HEK293 (cell line): ENCODE measurements around the gene R3HDM4.

Experiments
- CTCF ChIA-PET: fragments of 350-600 bp; formaldehyde crosslinking; extraction: SDS; loops from one replicate; lab custom pipeline; 2021; ENCODE audit warnings: antibody characterized with exemption; lab: Yijun Ruan, JAX
- POLR2A ChIA-PET: fragments of 300-600 bp; formaldehyde crosslinking; extraction: SDS; loops from one replicate; lab custom pipeline; 2020; ENCODE audit warnings: antibody characterized with exemption, inconsistent platforms; lab: Yijun Ruan, JAX
- H3K27ac ChIP-seq: fragments of 200-500 bp; sonication (Bioruptor generic); 2 replicates; pipeline ENCODE4 v1.5.1; 2014; ENCODE audit warnings: low read depth, low read length, control low read depth, inconsistent platforms; ENCODE audit errors: extremely low read depth
- H3K36me3 ChIP-seq, 2 experiments: fragments of 200-500 bp in 1 of 2; sonication (Bioruptor generic) in 1 of 2; 1 replicate in 1 of 2; 2 replicates in 1 of 2; pipeline ENCODE4 v1.5.1; 2014 to 2017; ENCODE audit warnings: inconsistent platforms in 2 of 2, low read length in 2 of 2; ENCODE audit not compliant: control insufficient read depth in 2 of 2, insufficient read depth in 1 of 2
- H3K4me1 ChIP-seq: fragments of 200-500 bp; sonication (Bioruptor generic); 2 replicates; pipeline ENCODE4 v1.5.1; 2014; ENCODE audit warnings: mild to moderate bottlenecking, low read length, inconsistent platforms; ENCODE audit not compliant: control insufficient read depth, insufficient read depth
- H3K4me3 ChIP-seq: 2 replicates; pipeline ENCODE4 v1.5.1; 2011; ENCODE audit warnings: low read depth, mild to moderate bottlenecking, control low read depth, low read length, moderate library complexity
- H3K9me3 ChIP-seq: fragments of 200-500 bp; sonication (Bioruptor generic); 2 replicates; pipeline ENCODE4 v1.5.1; 2014; ENCODE audit warnings: low read depth, low read length, inconsistent platforms; ENCODE audit not compliant: control insufficient read depth, insufficient read depth
- MEIS1 ChIP-seq: sonication (generic); formaldehyde crosslinking; IDR thresholded peaks from 2 replicates; pipeline ENCODE4 v1.8.1; 2022; ENCODE audit warnings: missing genetic modification reagents, mild to moderate bottlenecking, borderline replicate concordance
- PATZ1 ChIP-seq: fragments of 450-650 bp; formaldehyde crosslinking; IDR thresholded peaks from 2 replicates; pipeline ENCODE4 v1.5.1; 2016; ENCODE audit warnings: missing biosample characterization, missing genetic modification characterization
- ZEB2 ChIP-seq: fragments of 450-650 bp; formaldehyde crosslinking; IDR thresholded peaks from 2 replicates; pipeline ENCODE4 v1.5.1; 2016; ENCODE audit warnings: missing biosample characterization, missing genetic modification characterization
- ZFHX2 ChIP-seq: fragments of 450-650 bp; formaldehyde crosslinking; conservative IDR thresholded peaks from 2 replicates; pipeline ENCODE4 v1.5.1; 2016; ENCODE audit warnings: missing biosample characterization, missing genetic modification characterization
- ZFP41 ChIP-seq: fragments of 450-650 bp; formaldehyde crosslinking; IDR thresholded peaks from 2 replicates; pipeline ENCODE4 v1.5.1; 2016; ENCODE audit warnings: missing biosample characterization, missing genetic modification characterization, borderline replicate concordance
- ZNF112 ChIP-seq: fragments of 450-650 bp; formaldehyde crosslinking; IDR thresholded peaks from 2 replicates; pipeline ENCODE4 v1.5.0; 2017; ENCODE audit warnings: missing biosample characterization, missing genetic modification characterization
- ZNF248 ChIP-seq: fragments of 450-650 bp; formaldehyde crosslinking; IDR thresholded peaks from 2 replicates; pipeline ENCODE4 v1.5.1; 2017; ENCODE audit warnings: missing biosample characterization, missing genetic modification characterization
- ZNF311 ChIP-seq: fragments of 450-650 bp; formaldehyde crosslinking; IDR thresholded peaks from 2 replicates; pipeline ENCODE4 v1.5.1; 2017; ENCODE audit warnings: missing biosample characterization, missing genetic modification characterization, borderline replicate concordance
- ZNF335 ChIP-seq: fragments of 450-650 bp; formaldehyde crosslinking; conservative IDR thresholded peaks from 2 replicates; pipeline ENCODE4 v1.5.1; 2016; ENCODE audit warnings: missing biosample characterization, missing genetic modification characterization
- ZNF404 ChIP-seq: fragments of 450-650 bp; formaldehyde crosslinking; IDR thresholded peaks from 2 replicates; pipeline ENCODE4 v1.5.1; 2017; ENCODE audit warnings: missing biosample characterization, missing genetic modification characterization
- ZNF426 ChIP-seq: fragments of 450-650 bp; formaldehyde crosslinking; IDR thresholded peaks from 2 replicates; pipeline ENCODE4 v1.5.1; 2017; ENCODE audit warnings: missing biosample characterization, missing genetic modification characterization, mild to moderate bottlenecking, inconsistent platforms, moderate library complexity
- ZNF580 ChIP-seq: fragments of 450-650 bp; formaldehyde crosslinking; IDR thresholded peaks from 2 replicates; pipeline ENCODE4 v1.5.1; 2016; ENCODE audit warnings: missing biosample characterization, missing genetic modification characterization
- ZNF664 ChIP-seq: fragments of 450-650 bp; formaldehyde crosslinking; IDR thresholded peaks from 2 replicates; pipeline ENCODE4 v1.5.1; 2016; ENCODE audit warnings: missing biosample characterization, missing genetic modification characterization
- ZNF768 ChIP-seq: fragments of 450-650 bp; formaldehyde crosslinking; IDR thresholded peaks from 2 replicates; pipeline ENCODE4 v1.5.1; 2018; ENCODE audit warnings: missing biosample characterization, mild to moderate bottlenecking, missing genetic modification characterization

Gene R3HDM4

DNA sequence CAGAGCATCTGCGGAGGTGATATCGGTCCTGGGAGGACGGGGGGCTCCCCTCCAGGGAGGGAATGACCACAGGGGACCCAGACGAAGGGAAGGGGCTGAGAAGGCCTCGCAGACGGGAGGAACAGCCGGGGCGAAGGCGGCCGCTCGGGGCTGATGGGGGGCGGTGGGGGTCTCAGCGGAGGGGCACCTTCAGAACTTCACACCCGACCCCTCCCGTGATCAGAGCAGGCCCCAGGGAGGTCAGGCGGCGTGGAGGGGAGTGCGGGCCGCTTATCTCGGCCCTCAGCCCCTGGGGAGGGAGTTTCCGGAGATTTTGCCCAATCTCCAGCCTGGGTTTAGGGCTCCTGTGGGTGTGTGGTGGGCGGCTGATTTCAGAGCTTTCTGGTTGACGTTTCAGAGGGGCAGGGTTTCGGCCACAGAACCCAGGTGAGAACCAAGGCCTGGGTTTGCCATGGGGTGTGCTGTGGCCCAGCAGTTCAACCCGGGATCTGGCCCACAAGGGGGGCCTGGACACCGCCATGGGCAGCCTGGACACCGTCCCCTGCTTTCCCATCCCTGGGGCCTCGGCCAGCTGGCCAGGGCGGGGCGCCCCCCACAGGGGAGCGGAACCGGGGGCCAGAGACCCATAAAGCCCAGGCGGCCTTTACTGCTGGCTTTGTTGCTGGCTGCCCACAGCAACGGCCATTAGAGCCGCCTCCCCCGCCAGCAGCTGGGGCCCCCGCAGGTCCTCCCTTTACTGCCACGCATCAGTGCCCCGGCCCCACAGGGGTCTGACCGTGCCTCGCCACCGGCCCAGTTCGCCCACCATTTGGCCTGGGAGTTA lies 41.9 kb upstream of the R3HDM4 start (continued):
- peak; percentile 19; the same call in 1 of the 2 replicates for TF ChIP-seq PATZ1 (tag by site-specific recombination)

- CTCF ChIA-PET: no interaction called here
- H3K9me3 ChIP-seq: no peaks in the 10 kb centered on the region
- no peaks in the 10 kb centered on the region for H3K4me1 ChIP-seq
- H3K27ac ChIP-seq: no peak overlapping the region
- TF ChIP-seq ZNF664 (tag by site-specific recombination) (peak; percentile 23; the same call in 1 of the 2 replicates), MEIS1 (CRISPR knock-in tag) (no peak)
- H3K36me3 ChIP-seq: no peaks in the 10 kb centered on the region
- POLR2A ChIA-PET: no interaction called here
- no peak overlapping the region for H3K4me3 ChIP-seq
Observed at GRCh38 chr19:954272-954671, 41.3 kb upstream of the R3HDM4 start.

DNA sequence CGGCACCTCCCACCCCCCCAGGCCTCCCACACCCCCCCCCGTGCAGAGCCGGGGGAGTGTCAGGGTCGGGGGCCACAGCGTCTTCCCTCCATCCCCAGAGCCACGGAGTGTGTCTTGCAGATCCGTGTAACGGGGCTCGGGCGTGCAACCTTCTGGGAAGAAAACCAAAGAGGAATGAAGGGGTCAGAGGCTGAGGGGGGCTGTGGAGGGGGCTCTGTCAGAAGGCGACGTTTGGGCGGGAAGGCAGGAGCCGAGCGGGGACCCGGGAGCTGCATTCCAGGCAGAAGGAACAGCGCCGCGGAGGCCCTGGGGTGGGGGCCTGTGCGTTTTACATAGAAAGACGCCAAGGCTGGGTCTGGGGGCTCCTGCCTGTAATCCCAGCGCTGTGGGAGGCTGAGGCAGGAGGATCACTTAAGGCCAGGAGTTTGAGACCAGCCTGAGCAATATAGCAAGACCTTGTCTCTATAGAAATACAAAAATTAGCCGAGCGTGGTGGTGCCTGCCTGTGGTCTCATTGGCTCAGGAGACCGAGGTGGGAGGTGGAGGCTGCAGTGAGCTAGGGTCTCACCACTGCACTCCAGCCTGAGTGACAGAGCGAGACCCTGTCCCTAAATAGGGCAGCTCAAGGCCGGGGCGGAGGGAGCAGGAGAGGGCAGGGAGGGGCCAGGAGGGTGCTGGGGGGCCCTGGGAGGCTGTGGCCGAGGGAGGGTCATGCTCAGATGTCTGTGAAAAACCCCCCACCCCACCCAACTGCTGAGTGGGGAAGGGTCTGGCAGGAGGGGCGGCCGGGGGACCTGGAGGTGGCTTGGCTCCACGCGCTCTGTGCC lies 40.6 kb upstream of the R3HDM4 start:
- POLR2A ChIA-PET: interaction anchor here (0.6 kb wide), 1 partner anchor 1978 kb away, joined by 4 read pairs; no protein-coding TSS in a partner anchor
- Histone ChIP-seq H3K4me1 (no peaks in the 10 kb centered on the region), H3K9me3 (no peaks in the 10 kb centered on the region), H3K27ac (no peak overlapping the region), H3K4me3 (no peak overlapping the region), H3K36me3 (no peaks in the 10 kb centered on the region)
- CTCF ChIA-PET: no interaction called here
- TF ChIP-seq ZNF112 (tag by site-specific recombination) (no peak), ZFP41 (tag by site-specific recombination) (no peak), ZNF580 (no peak), ZNF248 (no peak), ZNF768 (no peak), ZNF335 (tag by site-specific recombination) (no peak), PATZ1 (tag by site-specific recombination) (peak; percentile 27), ZNF311 (no peak), ZNF404 (tag by site-specific recombination) (no peak), ZNF426 (tag by site-specific recombination) (no peak), ZFHX2 (peak; percentile 44), ZEB2 (no peak)
